H1 (cell line): ENCODE results near the gene NEBL. TPM values are rescaled to one million over a fixed set of nuclear protein-coding genes. Genes with fewer than 3 reads are reported as not detected.

Experiments
- CTCF ChIA-PET: fragments of 300-600 bp; sonication (Branson Sonifier 250); formaldehyde crosslinking; loops from one replicate; lab custom pipeline; 2021; ENCODE audit not compliant: partially characterized antibody; lab: Charles Lee
- POLR2A ChIA-PET: fragments of 300-600 bp; sonication (Branson Sonifier 250); formaldehyde crosslinking; loops from one replicate; lab custom pipeline; 2021; ENCODE audit warnings: inconsistent platforms; ENCODE audit not compliant: partially characterized antibody; lab: Charles Lee
- DNase-seq, 2 experiments: peaks; one replicate each; pipeline versions ENCODE4 v3.0.0 to v3.0.0-alpha.2; 2010 to 2022; ENCODE audit warnings: low spot score in 2 of 2, low read depth in 1 of 2, mixed read lengths in 1 of 2
- FAIRE-seq: peaks from 2 replicates; lab custom pipeline; 2011; peaks lifted over from hg19 to GRCh38; lab: Jason Lieb, UNC
- H2AFZ ChIP-seq: 2 replicates; pipeline ENCODE4 v1.8.1; 2012; ENCODE audit warnings: low read length, inconsistent platforms
- H2AK5ac ChIP-seq: 2 replicates; pipeline ENCODE4 v1.6.1; 2013; ENCODE audit warnings: low read depth, low read length
- H2BK120ac ChIP-seq: replicated peaks from 2 replicates; pipeline ENCODE3; 2013; ENCODE audit warnings: low read depth, low read length, inconsistent platforms
- H2BK12ac ChIP-seq: 2 replicates; pipeline ENCODE4 v1.6.1; 2013; ENCODE audit warnings: low read depth, low read length
- H2BK15ac ChIP-seq: 2 replicates; pipeline ENCODE4 v1.6.1; 2013; ENCODE audit warnings: low read length
- H2BK20ac ChIP-seq: 2 replicates; pipeline ENCODE4 v1.6.1; 2013; ENCODE audit warnings: low read length
- H2BK5ac ChIP-seq: 2 replicates; pipeline ENCODE4 v1.6.1; 2013; ENCODE audit warnings: low read depth, low read length
- H3K14ac ChIP-seq: 2 replicates; pipeline ENCODE4 v1.6.1; 2013; ENCODE audit warnings: inconsistent platforms; ENCODE audit not compliant: insufficient read length
- H3K18ac ChIP-seq: 2 replicates; pipeline ENCODE4 v1.6.1; 2013; ENCODE audit warnings: low read length; ENCODE audit errors: extremely low read depth
- H3K23ac ChIP-seq: 2 replicates; pipeline ENCODE4 v1.6.1; 2013; ENCODE audit warnings: inconsistent platforms; ENCODE audit not compliant: insufficient read length
- H3K23me2 ChIP-seq: 2 replicates; pipeline ENCODE4 v1.6.1; 2013; ENCODE audit warnings: low read depth, low read length
- H3K27ac ChIP-seq: 2 replicates; pipeline ENCODE4 v1.6.1; 2011; ENCODE audit warnings: low read depth, low read length, inconsistent platforms
- H3K27me3 ChIP-seq, 4 experiments: replicated peaks in 1 of 4; 1 replicate in 1 of 4; 2 replicates in 3 of 4; pipeline versions ENCODE4 v1.6.1 to v1.8.1; 2011 to 2013; ENCODE audit warnings: low read length in 3 of 4, mild to moderate bottlenecking in 3 of 4, inconsistent platforms in 2 of 4, mixed read lengths in 2 of 4, moderate library complexity in 1 of 4; ENCODE audit not compliant: control insufficient read depth in 3 of 4, insufficient read depth in 3 of 4; ENCODE audit errors: extremely low read depth in 1 of 4
- H3K36me3 ChIP-seq, 4 experiments: 2 replicates each; pipeline versions ENCODE4 v1.6.1 to v1.8.1; 2011 to 2013; ENCODE audit warnings: mild to moderate bottlenecking in 4 of 4, low read length in 3 of 4, moderate library complexity in 2 of 4, control low read depth in 1 of 4, inconsistent platforms in 1 of 4; ENCODE audit not compliant: insufficient read depth in 4 of 4, control insufficient read depth in 2 of 4
- H3K4ac ChIP-seq: replicated peaks from 2 replicates; pipeline ENCODE3; 2013; ENCODE audit warnings: low read length, low read depth, mixed read lengths, inconsistent platforms; ENCODE audit not compliant: insufficient read length
- H3K4me1 ChIP-seq, 4 experiments: replicated peaks in 1 of 4; 1 replicate in 1 of 4; 2 replicates in 3 of 4; pipeline versions ENCODE4 v1.6.1 to v1.8.1; 2011 to 2013; ENCODE audit warnings: low read length in 3 of 4, inconsistent platforms in 2 of 4, mixed read lengths in 1 of 4; ENCODE audit not compliant: insufficient read depth in 4 of 4, control insufficient read depth in 3 of 4
- H3K4me2 ChIP-seq, 2 experiments: 2 replicates each; pipeline versions ENCODE4 v1.6.1 to v1.8.1; 2011 to 2013; ENCODE audit warnings: low read depth in 2 of 2, low read length in 2 of 2, control low read depth in 1 of 2, inconsistent platforms in 1 of 2, mild to moderate bottlenecking in 1 of 2; ENCODE audit not compliant: insufficient read depth in 1 of 2
- H3K4me3 ChIP-seq, 4 experiments: fragments of 200-600, 300-600 bp in 1 of 4; sonication (generic), shearing (Covaris generic), sonication (Bioruptor Twin) in 1 of 4; 2 replicates each; pipeline versions ENCODE4 v1.5.1 to v1.8.1; 2011 to 2016; ENCODE audit warnings: low read length in 4 of 4, low read depth in 3 of 4, control low read depth in 2 of 4, inconsistent platforms in 2 of 4, mild to moderate bottlenecking in 2 of 4, mixed read lengths in 1 of 4, moderate library complexity in 1 of 4; ENCODE audit not compliant: insufficient read depth in 2 of 4; ENCODE audit errors: extremely low read depth in 1 of 4
- H3K56ac ChIP-seq: replicated peaks from 2 replicates; pipeline ENCODE3; 2013; ENCODE audit warnings: low read depth, mild to moderate bottlenecking, mixed read lengths, low read length, inconsistent platforms; ENCODE audit not compliant: insufficient read length
- H3K79me1 ChIP-seq: 2 replicates; pipeline ENCODE4 v1.6.1; 2013; ENCODE audit warnings: low read depth, low read length, control low read depth
- H3K79me2 ChIP-seq, 2 experiments: 2 replicates each; pipeline versions ENCODE4 v1.6.1 to v1.8.1; 2012 to 2013; ENCODE audit warnings: low read length in 2 of 2, mild to moderate bottlenecking in 2 of 2, inconsistent platforms in 1 of 2; ENCODE audit not compliant: insufficient read depth in 2 of 2, control insufficient read depth in 1 of 2
- H3K9ac ChIP-seq, 4 experiments: replicated peaks in 1 of 4; 1 replicate in 1 of 4; 2 replicates in 3 of 4; pipeline versions ENCODE4 v1.6.1 to v1.8.1; 2011 to 2013; ENCODE audit warnings: low read depth in 3 of 4, low read length in 3 of 4, control low read depth in 2 of 4, mild to moderate bottlenecking in 2 of 4, moderate library complexity in 2 of 4, inconsistent platforms in 1 of 4; ENCODE audit errors: extremely low read depth in 1 of 4
- H3K9me3 ChIP-seq, 2 experiments: 2 replicates each; pipeline versions ENCODE4 v1.6.1 to v1.8.1; 2012 to 2013; ENCODE audit warnings: mild to moderate bottlenecking in 2 of 2, moderate library complexity in 2 of 2, control low read depth in 1 of 2, inconsistent platforms in 1 of 2, low read depth in 1 of 2, low read length in 1 of 2, mixed read lengths in 1 of 2; ENCODE audit not compliant: insufficient read depth in 2 of 2
- H4K20me1 ChIP-seq, 2 experiments: replicated peaks in 1 of 2; 2 replicates each; pipeline versions ENCODE3 to v1.8.1; 2011 to 2013; ENCODE audit warnings: inconsistent platforms in 2 of 2, low read length in 2 of 2, mild to moderate bottlenecking in 1 of 2; ENCODE audit not compliant: insufficient read depth in 2 of 2, control insufficient read depth in 1 of 2
- H4K5ac ChIP-seq: 2 replicates; pipeline ENCODE4 v1.6.1; 2013; ENCODE audit warnings: low read length, low read depth, mixed read lengths, inconsistent platforms; ENCODE audit not compliant: insufficient read length
- H4K8ac ChIP-seq: 2 replicates; pipeline ENCODE4 v1.8.0; 2013; ENCODE audit warnings: mild to moderate bottlenecking, moderate library complexity, low read length, inconsistent platforms; ENCODE audit not compliant: insufficient read depth; ENCODE audit errors: extremely low read depth
- H4K91ac ChIP-seq: replicated peaks from 2 replicates; pipeline ENCODE3; 2013; ENCODE audit warnings: low read length, mixed read lengths, inconsistent platforms; ENCODE audit not compliant: insufficient read length
- BRCA1 ChIP-seq: IDR thresholded peaks from 2 replicates; pipeline ENCODE4 v1.6.1; 2012; ENCODE audit warnings: low read depth, low read length, improper control_type of control experiment
- JUND ChIP-seq: IDR thresholded peaks from 2 replicates; pipeline ENCODE4 v1.6.1; 2011; ENCODE audit warnings: mild to moderate bottlenecking, improper control_type of control experiment, low read length
- RFX5 ChIP-seq: IDR thresholded peaks from 2 replicates; pipeline ENCODE4 v1.6.1; 2011; ENCODE audit warnings: low read depth, low read length, improper control_type of control experiment, borderline replicate concordance
- TEAD4 ChIP-seq: IDR thresholded peaks from 2 replicates; pipeline ENCODE4 v1.6.1; 2012; ENCODE audit warnings: low read depth, low read length, inconsistent platforms, mixed read lengths
- WGBS, 2 experiments: shearing (Covaris generic) in 1 of 2; methylation state at CpG; one replicate each; pipeline versions ENCODE4 v1.1.6 to v1.1.7; 2013 to 2015; ENCODE audit warnings: low lambda C conversion rate in 2 of 2, mixed read lengths in 2 of 2, inconsistent platforms in 1 of 2, low coverage in 1 of 2, missing lambda C conversion rate in 1 of 2; ENCODE audit not compliant: insufficient replicate concordance in 2 of 2, insufficient coverage in 1 of 2, insufficient read length in 1 of 2; ENCODE audit errors: extremely low coverage in 1 of 2, missing lambda C conversion rate in 1 of 2; 5-methylcytosine and 5-hydroxymethylcytosine counted together
- polyA plus RNA-seq, 7 experiments: library from polyadenylated mRNA; depleted of rRNA in 3 of 7; stranded (reverse) in 5 of 7; unstranded in 2 of 7; fragments of >200 nt in 5 of 7; fragments of 200-250 nt in 2 of 7; gene quantifications; 1 replicate in 5 of 7; 2 replicates in 1 of 7; 4 replicates in 1 of 7; pipeline versions ENCODE4 v1.2.1 to v1.2.3, GENCODE V29; 2011 to 2013; ENCODE audit warnings: missing spikeins in 2 of 7, mixed read lengths in 2 of 7
- total RNA-seq: library from RNA; stranded (reverse); fragmentation: NEBNext Ultra II Directional; extraction: Animal tissue kit (Norgen Biotek cat#: 25700); gene quantifications from 2 replicates; pipeline ENCODE4 v1.2.1, GENCODE V29; 2021

Gene NEBL
- total and polyA plus RNA-seq, 2 of the 8 experiments (the other 6 are each of a cell fraction or from before 2014, with no cell fraction given), result 7.5 to 10.5 TPM

GRCh38 chr10:20877986-20878983, 18.8 kb downstream of the NEBL start:
- Histone ChIP-seq H3K79me1 (no peaks in the 10 kb centered on the region), H4K5ac (no peak overlapping the region), H3K27me3 (no peaks in the 10 kb centered on the region), H3K4me2 (no peak overlapping the region), H3K14ac (no peak overlapping the region), H2BK5ac (no peak overlapping the region), H3K23me2 (no peaks in the 10 kb centered on the region), H2BK15ac (no peak overlapping the region), H2AFZ (no peak overlapping the region), H3K18ac (no peak overlapping the region), H2BK12ac (no peak overlapping the region), H3K23ac (no peak overlapping the region), H3K9ac (no peak overlapping the region), H2AK5ac (no peak overlapping the region), H3K79me2 (no peaks in the 10 kb centered on the region), H3K4ac (no peak overlapping the region), H3K27ac (no peak overlapping the region), H3K9me3 (no peaks in the 10 kb centered on the region), H3K56ac (no peak overlapping the region), H2BK120ac (no peak overlapping the region), H3K4me3 (no peak overlapping the region), H4K20me1 (no peaks in the 10 kb centered on the region), H3K4me1 (no peaks in the 10 kb centered on the region), H4K8ac (no peak overlapping the region), H3K36me3 (no peaks in the 10 kb centered on the region; a peak in 1 of 8 replicates), H2BK20ac (no peak overlapping the region), H4K91ac (no peak overlapping the region)
- CTCF ChIA-PET, result no interaction called here
- DNase-seq (no peak), FAIRE-seq (no peak)
- POLR2A ChIA-PET, result no interaction called here
- WGBS, 2 experiments, result 91% methylated on average over 7 of the region's 7 CpGs; no CpG with 5 or more reads in 1 of the 2 experiments
- TF ChIP-seq JUND (no peak), TEAD4 (no peak), RFX5 (no peak), BRCA1 (no peak)
